GM12873 (cell line): ENCODE results near the gene CERS3.
A peak's percentile ranks its signal among the peaks of the same experiment; 100 is the strongest.

Source experiments
- CTCF ChIP-seq: IDR thresholded peaks from 2 replicates; pipeline ENCODE4 v1.5.1; 2012; ENCODE audit warnings: low read depth, mild to moderate bottlenecking, moderate library complexity, low read length, control low read depth; ENCODE audit not compliant: insufficient read depth; ENCODE audit errors: missing control alignments

CERS3 gene

DNA sequence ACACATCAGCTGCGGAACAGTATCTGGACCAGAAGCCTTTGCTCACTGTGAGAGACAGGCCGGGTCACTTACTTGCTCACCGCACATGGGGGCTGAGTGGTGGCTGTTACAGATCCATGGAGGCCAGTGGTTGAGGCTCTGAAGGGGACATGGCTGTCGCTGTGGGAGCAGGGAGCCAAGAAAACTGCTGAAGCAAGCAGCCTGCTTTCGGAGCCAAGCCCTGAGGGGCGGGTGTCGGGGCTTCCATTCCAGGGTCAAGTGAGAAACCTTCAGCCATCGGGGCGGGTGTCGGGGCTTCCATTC, 144.7 kb downstream of the CERS3 start:
- no peak for TF ChIP-seq CTCF

GRCh38 chr15:100383302-100384107, 145.2 kb downstream of the CERS3 start:
- TF ChIP-seq CTCF = peak; percentile 36

GRCh38 chr15:100373942-100374341, 154.8 kb downstream of the CERS3 start:
- TF ChIP-seq CTCF = no peak

GRCh38 chr15:100373120-100373896, 155.4 kb downstream of the CERS3 start:
- TF ChIP-seq CTCF = no peak

DNA sequence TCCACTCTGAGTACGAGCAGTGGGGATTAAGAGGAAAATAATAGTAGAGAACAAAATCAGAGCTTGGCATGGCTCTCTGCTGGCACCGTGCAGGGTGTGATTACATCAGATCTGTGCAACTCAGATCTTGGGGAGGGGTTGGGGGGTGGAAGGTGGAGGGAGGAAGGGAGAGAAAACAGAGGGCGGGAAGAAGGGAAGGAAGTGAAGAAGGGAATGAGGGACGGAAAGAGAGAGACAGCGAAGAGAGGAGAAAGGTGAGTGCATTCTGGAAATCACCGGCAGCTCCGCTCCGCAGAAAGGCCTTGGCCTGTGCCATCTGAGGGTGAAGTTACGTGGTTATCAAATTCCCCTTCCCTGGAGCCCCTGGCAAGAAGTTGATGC, 156.0 kb downstream of the CERS3 start:
- no peak for TF ChIP-seq CTCF

GRCh38 chr15:100355342-100355741, 173.4 kb downstream of the CERS3 start:
- no peak for TF ChIP-seq CTCF

- no peak for TF ChIP-seq CTCF
Observed at GRCh38 chr15:100353449-100353848, 175.3 kb downstream of the CERS3 start.
